ENCODE data around the gene KLF1.

The KLF1 gene

GRCh38 chr19:12841094-12841493, 45.9 kb downstream of the KLF1 start:
- in situ Hi-C loops (cut with MboI; ENCODE audit: low pct_unique_long_range_greater_than_20kb, low sequenced_read_pairs): no loop called here
- no peak for DNase-seq

- in situ Hi-C loops (cut with MboI; ENCODE audit: low pct_unique_long_range_greater_than_20kb, low sequenced_read_pairs): no loop called here
- DNase-seq: peak; percentile 69
Observed at GRCh38 chr19:12840091-12841079, 46.6 kb downstream of the KLF1 start.

GRCh38 chr19:12838886-12839756, 47.9 kb downstream of the KLF1 start:
- peak; percentile 39 for DNase-seq
- in situ Hi-C loops (cut with MboI; ENCODE audit: low pct_unique_long_range_greater_than_20kb, low sequenced_read_pairs): no loop called here

- peak; percentile 55 for DNase-seq
- in situ Hi-C loops (cut with MboI; ENCODE audit: low pct_unique_long_range_greater_than_20kb, low sequenced_read_pairs): no loop called here
Observed at GRCh38 chr19:12838182-12838885, 48.7 kb downstream of the KLF1 start, which contains the start of gene MAST1. Gene MAST1 (plus strand): TSS chr19:12838515. CDS start chr19:12838573, 58 bp downstream.

- in situ Hi-C loops (cut with MboI; ENCODE audit: low pct_unique_long_range_greater_than_20kb, low sequenced_read_pairs): no loop called here
- no peak for DNase-seq
Observed at GRCh38 chr19:12837225-12837624, 49.8 kb downstream of the KLF1 start.

GRCh38 chr19:12836529-12836863, 50.5 kb downstream of the KLF1 start:
- no peak for DNase-seq
- in situ Hi-C loops (cut with MboI; ENCODE audit: low pct_unique_long_range_greater_than_20kb, low sequenced_read_pairs): no loop called here

GRCh38 chr19:12834976-12835757, 51.8 kb downstream of the KLF1 start:
- in situ Hi-C loops (cut with MboI; ENCODE audit: low pct_unique_long_range_greater_than_20kb, low sequenced_read_pairs): no loop called here
- peak; percentile 37 for DNase-seq

- in situ Hi-C loops (cut with MboI; ENCODE audit: low pct_unique_long_range_greater_than_20kb, low sequenced_read_pairs): no loop called here
- DNase-seq: no peak
Observed at GRCh38 chr19:12834566-12834943, 52.4 kb downstream of the KLF1 start, which contains the start of gene RTBDN. Gene RTBDN (minus strand): TSS chr19:12834579. CDS start chr19:12829979, 4,600 bp downstream.
